GM12872 (cell line): ENCODE results near the gene OR51V1.
A peak's percentile ranks its signal among the peaks of the same experiment; 100 is the strongest.

Experiments used
- CTCF ChIP-seq: IDR thresholded peaks from 3 replicates; pipeline ENCODE4 v1.5.1; 2011; ENCODE audit warnings: low read depth, mild to moderate bottlenecking, low read length, moderate library complexity; ENCODE audit not compliant: insufficient read depth

OR51V1 gene

GRCh38 chr11:5223146-5223545 is 22.7 kb upstream of the OR51V1 start:
- no peak for TF ChIP-seq CTCF

DNA sequence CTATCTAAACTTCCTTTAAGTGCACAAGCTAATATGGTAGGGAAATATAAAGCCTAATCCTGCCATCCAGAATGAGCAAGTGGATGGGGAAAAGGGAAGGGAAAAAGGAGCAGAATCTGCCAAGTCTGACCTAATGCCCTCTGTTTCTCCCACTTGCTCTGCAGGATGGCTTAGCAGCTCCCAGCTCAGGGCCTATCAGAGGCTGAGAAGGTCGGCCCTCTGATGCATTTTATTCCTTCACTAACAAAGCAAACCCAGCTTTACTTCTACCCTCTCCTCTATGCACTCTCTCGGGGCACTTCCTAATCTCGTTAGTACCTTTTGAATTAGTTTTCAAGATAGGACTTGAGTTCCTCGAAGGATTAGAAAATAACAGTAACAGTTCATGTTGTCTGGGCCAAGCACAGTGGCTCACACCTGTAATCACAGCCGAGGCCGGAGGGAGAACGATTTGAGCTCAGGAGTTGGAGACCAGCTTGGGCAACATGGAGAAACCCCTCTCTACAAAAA is 9.9 kb upstream of the OR51V1 start:
- no peak for TF ChIP-seq CTCF

- peak; percentile 62 for TF ChIP-seq CTCF
Observed at GRCh38 chr11:5204787-5205186, 4.3 kb upstream of the OR51V1 start.

GRCh38 chr11:5203366-5203765 is 2.9 kb upstream of the OR51V1 start:
- no peak for TF ChIP-seq CTCF

- no peak for TF ChIP-seq CTCF
Observed at GRCh38 chr11:5198285-5198684, 2.2 kb downstream of the OR51V1 start.

GRCh38 chr11:5197536-5197935 is 2.9 kb downstream of the OR51V1 start:
- no peak for TF ChIP-seq CTCF

GRCh38 chr11:5196731-5197130 is 3.8 kb downstream of the OR51V1 start:
- no peak for TF ChIP-seq CTCF

DNA sequence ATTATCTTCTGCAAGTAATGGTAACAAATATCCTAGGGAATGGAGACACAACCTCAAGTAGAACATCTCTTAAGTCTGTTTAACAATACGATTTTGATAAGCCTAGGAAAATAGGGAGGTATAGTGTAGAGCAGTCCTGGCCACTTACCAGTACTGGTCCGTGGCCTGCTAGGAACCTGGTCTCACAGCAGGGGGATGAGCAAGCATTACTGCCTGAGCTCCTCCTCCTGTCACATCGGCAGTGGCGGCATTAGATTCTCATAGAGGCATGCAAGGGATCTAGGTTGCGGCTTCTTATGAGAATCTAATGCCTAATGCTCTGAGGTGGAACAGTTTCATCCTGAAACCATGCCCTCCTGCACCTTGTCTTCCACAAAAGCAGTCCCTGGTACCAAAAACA is 4.4 kb downstream of the OR51V1 start:
- no peak for TF ChIP-seq CTCF
